Chondrocyte (in vitro differentiated cells): ENCODE data around the gene ALG2. TPM values are rescaled to one million over a fixed set of nuclear protein-coding genes. Genes with fewer than 3 reads are reported as not detected.
A peak's percentile ranks its signal among the peaks of the same experiment; 100 is the strongest.

Experiments used
- DNase-seq: peaks from one replicate; pipeline ENCODE4 v3.0.0; 2021; ENCODE audit warnings: mixed read lengths, low spot score
- H3K27ac Mint-ChIP-seq: one replicate; pipeline ENCODE4 v1.8.0; 2021; ENCODE audit warnings: mild to moderate bottlenecking, moderate library complexity, mixed read lengths; ENCODE audit not compliant: unreplicated experiment
- H3K27me3 Mint-ChIP-seq: 2 replicates; pipeline ENCODE4 v1.8.0; 2021; ENCODE audit warnings: low read depth, mixed read lengths
- H3K36me3 Mint-ChIP-seq: 2 replicates; pipeline ENCODE4 v1.8.0; 2021; ENCODE audit warnings: low read depth, mixed read lengths
- H3K4me1 Mint-ChIP-seq: 2 replicates; pipeline ENCODE4 v1.8.0; 2021; ENCODE audit warnings: low read depth, mild to moderate bottlenecking, mixed read lengths
- H3K4me3 Mint-ChIP-seq: one replicate; pipeline ENCODE4 v1.8.0; 2021; ENCODE audit warnings: mild to moderate bottlenecking, moderate library complexity, mixed read lengths; ENCODE audit not compliant: unreplicated experiment
- H3K9me3 Mint-ChIP-seq: 2 replicates; pipeline ENCODE4 v1.8.0; 2021; ENCODE audit warnings: low read depth, mixed read lengths
- CTCF ChIP-seq: fragments of 200-600 bp; sonication (generic); IDR thresholded peaks from 2 replicates; pipeline ENCODE4 v1.5.0; 2021; ENCODE audit warnings: antibody characterized with exemption, mild to moderate bottlenecking, moderate library complexity
- total RNA-seq: library from RNA; stranded (reverse); gene quantifications from 3 replicates; pipeline ENCODE4 v1.2.1, GENCODE V29; 2021

ALG2 gene
- total RNA-seq, 1 donor from 2014 or later: 33.9 TPM

- no peak overlapping the region for H3K4me3 Mint-ChIP-seq
- no peaks in the 10 kb centered on the region for H3K9me3 Mint-ChIP-seq
- DNase-seq: no peak
- TF ChIP-seq CTCF: no peak
- H3K4me1 Mint-ChIP-seq: peaks cover 6% of the 10 kb centered on the region
- no peaks in the 10 kb centered on the region for H3K36me3 Mint-ChIP-seq
- H3K27me3 Mint-ChIP-seq: peaks cover 10% of the 10 kb centered on the region
- H3K27ac Mint-ChIP-seq: no peak overlapping the region
Measured at GRCh38 chr9:99187311-99187710, 34.4 kb downstream of the ALG2 start.

GRCh38 chr9:99185934-99186333, 35.8 kb downstream of the ALG2 start:
- no peak for DNase-seq
- no peaks in the 10 kb centered on the region for H3K36me3 Mint-ChIP-seq
- H3K4me1 Mint-ChIP-seq: peaks cover 6% of the 10 kb centered on the region
- TF ChIP-seq CTCF: no peak
- H3K27ac Mint-ChIP-seq: no peak overlapping the region
- peaks cover 10% of the 10 kb centered on the region for H3K27me3 Mint-ChIP-seq
- H3K4me3 Mint-ChIP-seq: no peak overlapping the region
- no peaks in the 10 kb centered on the region for H3K9me3 Mint-ChIP-seq

- peaks cover 10% of the 10 kb centered on the region for H3K27me3 Mint-ChIP-seq
- no peaks in the 10 kb centered on the region for H3K9me3 Mint-ChIP-seq
- no peak for TF ChIP-seq CTCF
- no peak for DNase-seq
- peaks cover 6% of the 10 kb centered on the region for H3K4me1 Mint-ChIP-seq
- H3K4me3 Mint-ChIP-seq: no peak overlapping the region
- H3K27ac Mint-ChIP-seq: no peak overlapping the region
- H3K36me3 Mint-ChIP-seq: no peaks in the 10 kb centered on the region
Measured at GRCh38 chr9:99185348-99185632, 36.5 kb downstream of the ALG2 start.

GRCh38 chr9:99184475-99185347, 37.0 kb downstream of the ALG2 start:
- Mint-ChIP-seq H3K27ac (no peak overlapping the region), H3K4me1 (peaks cover 6% of the 10 kb centered on the region), H3K27me3 (peaks cover 10% of the 10 kb centered on the region), H3K4me3 (peak overlapping the region; percentile 48), H3K36me3 (no peaks in the 10 kb centered on the region), H3K9me3 (no peaks in the 10 kb centered on the region)
- TF ChIP-seq CTCF: peak; percentile 99
- no peak for DNase-seq

- peaks cover 5% of the 10 kb centered on the region for H3K27me3 Mint-ChIP-seq
- H3K27ac Mint-ChIP-seq: no peak overlapping the region
Measured at GRCh38 chr9:99184110-99184474, 37.6 kb downstream of the ALG2 start.

More at GRCh38 chr9:99184110-99184474, 37.6 kb downstream of the ALG2 start:
- no peak for DNase-seq
- Mint-ChIP-seq H3K4me1 (peaks cover 6% of the 10 kb centered on the region), H3K36me3 (no peaks in the 10 kb centered on the region), H3K4me3 (no peak overlapping the region), H3K9me3 (no peaks in the 10 kb centered on the region)
- no peak for TF ChIP-seq CTCF
